H1 (cell line): ENCODE measurements around the gene MID1. TPM values are rescaled to one million over a fixed set of nuclear protein-coding genes. Genes with fewer than 3 reads are reported as not detected.

ENCODE experiments used
- CTCF ChIA-PET: fragments of 300-600 bp; sonication (Branson Sonifier 250); formaldehyde crosslinking; loops from one replicate; lab custom pipeline; 2021; ENCODE audit not compliant: partially characterized antibody; lab: Charles Lee
- POLR2A ChIA-PET: fragments of 300-600 bp; sonication (Branson Sonifier 250); formaldehyde crosslinking; loops from one replicate; lab custom pipeline; 2021; ENCODE audit warnings: inconsistent platforms; ENCODE audit not compliant: partially characterized antibody; lab: Charles Lee
- DNase-seq, 2 experiments: peaks; one replicate each; pipeline versions ENCODE4 v3.0.0 to v3.0.0-alpha.2; 2010 to 2022; ENCODE audit warnings: low spot score in 2 of 2, low read depth in 1 of 2, mixed read lengths in 1 of 2
- FAIRE-seq: peaks from 2 replicates; lab custom pipeline; 2011; peaks lifted over from hg19 to GRCh38; lab: Jason Lieb, UNC
- H2AFZ ChIP-seq: 2 replicates; pipeline ENCODE4 v1.8.1; 2012; ENCODE audit warnings: low read length, inconsistent platforms
- H2AK5ac ChIP-seq: 2 replicates; pipeline ENCODE4 v1.6.1; 2013; ENCODE audit warnings: low read depth, low read length
- H2BK120ac ChIP-seq: replicated peaks from 2 replicates; pipeline ENCODE3; 2013; ENCODE audit warnings: low read depth, low read length, inconsistent platforms
- H2BK12ac ChIP-seq: 2 replicates; pipeline ENCODE4 v1.6.1; 2013; ENCODE audit warnings: low read depth, low read length
- H2BK15ac ChIP-seq: 2 replicates; pipeline ENCODE4 v1.6.1; 2013; ENCODE audit warnings: low read length
- H2BK20ac ChIP-seq: 2 replicates; pipeline ENCODE4 v1.6.1; 2013; ENCODE audit warnings: low read length
- H2BK5ac ChIP-seq: 2 replicates; pipeline ENCODE4 v1.6.1; 2013; ENCODE audit warnings: low read depth, low read length
- H3K14ac ChIP-seq: 2 replicates; pipeline ENCODE4 v1.6.1; 2013; ENCODE audit warnings: inconsistent platforms; ENCODE audit not compliant: insufficient read length
- H3K18ac ChIP-seq: 2 replicates; pipeline ENCODE4 v1.6.1; 2013; ENCODE audit warnings: low read length; ENCODE audit errors: extremely low read depth
- H3K23ac ChIP-seq: 2 replicates; pipeline ENCODE4 v1.6.1; 2013; ENCODE audit warnings: inconsistent platforms; ENCODE audit not compliant: insufficient read length
- H3K23me2 ChIP-seq: 2 replicates; pipeline ENCODE4 v1.6.1; 2013; ENCODE audit warnings: low read depth, low read length
- H3K27ac ChIP-seq: 2 replicates; pipeline ENCODE4 v1.6.1; 2011; ENCODE audit warnings: low read depth, low read length, inconsistent platforms
- H3K27me3 ChIP-seq, 4 experiments: replicated peaks in 1 of 4; 1 replicate in 1 of 4; 2 replicates in 3 of 4; pipeline versions ENCODE4 v1.6.1 to v1.8.1; 2011 to 2013; ENCODE audit warnings: low read length in 3 of 4, mild to moderate bottlenecking in 3 of 4, inconsistent platforms in 2 of 4, mixed read lengths in 2 of 4, moderate library complexity in 1 of 4; ENCODE audit not compliant: control insufficient read depth in 3 of 4, insufficient read depth in 3 of 4; ENCODE audit errors: extremely low read depth in 1 of 4
- H3K36me3 ChIP-seq, 4 experiments: 2 replicates each; pipeline versions ENCODE4 v1.6.1 to v1.8.1; 2011 to 2013; ENCODE audit warnings: mild to moderate bottlenecking in 4 of 4, low read length in 3 of 4, moderate library complexity in 2 of 4, control low read depth in 1 of 4, inconsistent platforms in 1 of 4; ENCODE audit not compliant: insufficient read depth in 4 of 4, control insufficient read depth in 2 of 4
- H3K4ac ChIP-seq: replicated peaks from 2 replicates; pipeline ENCODE3; 2013; ENCODE audit warnings: low read length, low read depth, mixed read lengths, inconsistent platforms; ENCODE audit not compliant: insufficient read length
- H3K4me1 ChIP-seq, 4 experiments: replicated peaks in 1 of 4; 1 replicate in 1 of 4; 2 replicates in 3 of 4; pipeline versions ENCODE4 v1.6.1 to v1.8.1; 2011 to 2013; ENCODE audit warnings: low read length in 3 of 4, inconsistent platforms in 2 of 4, mixed read lengths in 1 of 4; ENCODE audit not compliant: insufficient read depth in 4 of 4, control insufficient read depth in 3 of 4
- H3K4me2 ChIP-seq, 2 experiments: 2 replicates each; pipeline versions ENCODE4 v1.6.1 to v1.8.1; 2011 to 2013; ENCODE audit warnings: low read depth in 2 of 2, low read length in 2 of 2, control low read depth in 1 of 2, inconsistent platforms in 1 of 2, mild to moderate bottlenecking in 1 of 2; ENCODE audit not compliant: insufficient read depth in 1 of 2
- H3K4me3 ChIP-seq, 4 experiments: fragments of 200-600, 300-600 bp in 1 of 4; sonication (generic), shearing (Covaris generic), sonication (Bioruptor Twin) in 1 of 4; 2 replicates each; pipeline versions ENCODE4 v1.5.1 to v1.8.1; 2011 to 2016; ENCODE audit warnings: low read length in 4 of 4, low read depth in 3 of 4, control low read depth in 2 of 4, inconsistent platforms in 2 of 4, mild to moderate bottlenecking in 2 of 4, mixed read lengths in 1 of 4, moderate library complexity in 1 of 4; ENCODE audit not compliant: insufficient read depth in 2 of 4; ENCODE audit errors: extremely low read depth in 1 of 4
- H3K56ac ChIP-seq: replicated peaks from 2 replicates; pipeline ENCODE3; 2013; ENCODE audit warnings: low read depth, mild to moderate bottlenecking, mixed read lengths, low read length, inconsistent platforms; ENCODE audit not compliant: insufficient read length
- H3K79me1 ChIP-seq: 2 replicates; pipeline ENCODE4 v1.6.1; 2013; ENCODE audit warnings: low read depth, low read length, control low read depth
- H3K79me2 ChIP-seq, 2 experiments: 2 replicates each; pipeline versions ENCODE4 v1.6.1 to v1.8.1; 2012 to 2013; ENCODE audit warnings: low read length in 2 of 2, mild to moderate bottlenecking in 2 of 2, inconsistent platforms in 1 of 2; ENCODE audit not compliant: insufficient read depth in 2 of 2, control insufficient read depth in 1 of 2
- H3K9ac ChIP-seq, 4 experiments: replicated peaks in 1 of 4; 1 replicate in 1 of 4; 2 replicates in 3 of 4; pipeline versions ENCODE4 v1.6.1 to v1.8.1; 2011 to 2013; ENCODE audit warnings: low read depth in 3 of 4, low read length in 3 of 4, control low read depth in 2 of 4, mild to moderate bottlenecking in 2 of 4, moderate library complexity in 2 of 4, inconsistent platforms in 1 of 4; ENCODE audit errors: extremely low read depth in 1 of 4
- H3K9me3 ChIP-seq, 2 experiments: 2 replicates each; pipeline versions ENCODE4 v1.6.1 to v1.8.1; 2012 to 2013; ENCODE audit warnings: mild to moderate bottlenecking in 2 of 2, moderate library complexity in 2 of 2, control low read depth in 1 of 2, inconsistent platforms in 1 of 2, low read depth in 1 of 2, low read length in 1 of 2, mixed read lengths in 1 of 2; ENCODE audit not compliant: insufficient read depth in 2 of 2
- H4K20me1 ChIP-seq, 2 experiments: replicated peaks in 1 of 2; 2 replicates each; pipeline versions ENCODE3 to v1.8.1; 2011 to 2013; ENCODE audit warnings: inconsistent platforms in 2 of 2, low read length in 2 of 2, mild to moderate bottlenecking in 1 of 2; ENCODE audit not compliant: insufficient read depth in 2 of 2, control insufficient read depth in 1 of 2
- H4K5ac ChIP-seq: 2 replicates; pipeline ENCODE4 v1.6.1; 2013; ENCODE audit warnings: low read length, low read depth, mixed read lengths, inconsistent platforms; ENCODE audit not compliant: insufficient read length
- H4K8ac ChIP-seq: 2 replicates; pipeline ENCODE4 v1.8.0; 2013; ENCODE audit warnings: mild to moderate bottlenecking, moderate library complexity, low read length, inconsistent platforms; ENCODE audit not compliant: insufficient read depth; ENCODE audit errors: extremely low read depth
- H4K91ac ChIP-seq: replicated peaks from 2 replicates; pipeline ENCODE3; 2013; ENCODE audit warnings: low read length, mixed read lengths, inconsistent platforms; ENCODE audit not compliant: insufficient read length
- BCL11A ChIP-seq, 2 experiments: IDR thresholded peaks; one replicate each; pipeline ENCODE4 v1.6.1; 2011; ENCODE audit warnings: low read depth in 2 of 2, low read length in 2 of 2, mild to moderate bottlenecking in 2 of 2
- NANOG ChIP-seq: IDR thresholded peaks from 2 replicates; pipeline ENCODE4 v1.6.1; 2011; ENCODE audit warnings: low read length, low read depth, mild to moderate bottlenecking, inconsistent platforms; ENCODE audit not compliant: insufficient read depth, poor library complexity, severe bottlenecking
- WGBS, 2 experiments: shearing (Covaris generic) in 1 of 2; methylation state at CpG; one replicate each; pipeline versions ENCODE4 v1.1.6 to v1.1.7; 2013 to 2015; ENCODE audit warnings: low lambda C conversion rate in 2 of 2, mixed read lengths in 2 of 2, inconsistent platforms in 1 of 2, low coverage in 1 of 2, missing lambda C conversion rate in 1 of 2; ENCODE audit not compliant: insufficient replicate concordance in 2 of 2, insufficient coverage in 1 of 2, insufficient read length in 1 of 2; ENCODE audit errors: extremely low coverage in 1 of 2, missing lambda C conversion rate in 1 of 2; 5-methylcytosine and 5-hydroxymethylcytosine counted together
- polyA plus RNA-seq, 7 experiments: library from polyadenylated mRNA; depleted of rRNA in 3 of 7; stranded (reverse) in 5 of 7; unstranded in 2 of 7; fragments of >200 nt in 5 of 7; fragments of 200-250 nt in 2 of 7; gene quantifications; 1 replicate in 5 of 7; 2 replicates in 1 of 7; 4 replicates in 1 of 7; pipeline versions ENCODE4 v1.2.1 to v1.2.3, GENCODE V29; 2011 to 2013; ENCODE audit warnings: missing spikeins in 2 of 7, mixed read lengths in 2 of 7
- total RNA-seq: library from RNA; stranded (reverse); fragmentation: NEBNext Ultra II Directional; extraction: Animal tissue kit (Norgen Biotek cat#: 25700); gene quantifications from 2 replicates; pipeline ENCODE4 v1.2.1, GENCODE V29; 2021
- TF ChIP-seq, protein P1 (sequence below): IDR thresholded peaks from 2 replicates; pipeline ENCODE4 v1.6.1; 2011; ENCODE audit warnings: low read depth, mild to moderate bottlenecking, low read length; ENCODE audit not compliant: insufficient read depth

MID1 gene
- total and polyA plus RNA-seq, 2 of the 8 experiments (the other 6 are each of a cell fraction or from before 2014, with no cell fraction given), result 12.9 to 54.3 TPM

DNA sequence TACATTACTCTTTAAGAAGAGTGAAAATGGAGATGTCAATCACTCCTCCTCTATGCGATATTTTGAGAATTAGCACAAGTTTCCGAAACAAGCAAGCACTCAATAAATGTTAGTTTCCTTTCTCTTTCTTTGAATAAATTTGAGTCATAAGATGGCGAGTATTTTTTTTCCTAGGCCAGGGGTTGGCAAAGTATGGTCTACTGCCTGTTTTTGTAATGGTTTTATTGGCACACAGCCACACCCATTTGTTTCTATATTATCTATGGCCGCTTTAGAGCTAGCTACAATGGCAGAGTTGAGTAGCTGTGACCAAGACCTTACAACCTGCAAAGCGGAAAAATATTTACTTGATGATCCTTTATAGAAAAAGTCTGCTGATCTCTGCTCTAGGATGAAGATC is 139.5 kb downstream of the MID1 start:
- Histone ChIP-seq H4K5ac (no peak overlapping the region), H3K23ac (no peak overlapping the region), H3K23me2 (no peaks in the 10 kb centered on the region), H4K20me1 (no peaks in the 10 kb centered on the region), H4K91ac (no peak overlapping the region), H2AFZ (no peak overlapping the region), H3K18ac (no peak overlapping the region), H3K79me1 (no peaks in the 10 kb centered on the region), H4K8ac (no peak overlapping the region), H2BK20ac (no peak overlapping the region), H3K4me3 (no peak overlapping the region), H3K4me1 (peaks cover 0 to 2% (median 0%) of the 10 kb centered on the region in 4 experiments; a peak in 1 of 7 replicates), H3K27me3 (no peaks in the 10 kb centered on the region), H3K4ac (no peak overlapping the region), H3K9me3 (no peaks in the 10 kb centered on the region), H3K14ac (no peak overlapping the region), H2BK15ac (no peak overlapping the region), H3K36me3 (peaks cover 0 to 11% (median 2%) of the 10 kb centered on the region in 4 experiments; a peak in 3 of 8 replicates), H2BK120ac (no peak overlapping the region), H3K56ac (no peak overlapping the region)
- no peak for FAIRE-seq
- WGBS, 2 experiments, result 92% methylated on average over 5 of the region's 5 CpGs; no CpG with 5 or more reads in 1 of the 2 experiments
- CTCF ChIA-PET, result no interaction called here
- TF ChIP-seq BCL11A (IDR thresholded peaks at IDR 0.05; ENCODE audit: low read depth in 2 of 2, low read length in 2 of 2), result no peak
- TF ChIP-seq NANOG, result no peak
- TF ChIP-seq, protein P1, sequence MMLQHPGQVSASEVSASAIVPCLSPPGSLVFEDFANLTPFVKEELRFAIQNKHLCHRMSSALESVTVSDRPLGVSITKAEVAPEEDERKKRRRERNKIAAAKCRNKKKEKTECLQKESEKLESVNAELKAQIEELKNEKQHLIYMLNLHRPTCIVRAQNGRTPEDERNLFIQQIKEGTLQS, result no peak
- TF ChIP-seq, all 59 proteins: peak for 0
- no peak overlapping the region for H2BK12ac ChIP-seq
- H3K27ac ChIP-seq, result no peak overlapping the region
- no peak overlapping the region for H2AK5ac ChIP-seq
- POLR2A ChIA-PET, result no interaction called here
- no peak for DNase-seq
- H2BK5ac ChIP-seq, result no peak overlapping the region
- no peak overlapping the region for H3K9ac ChIP-seq
- no peak overlapping the region for H3K4me2 ChIP-seq
- no peaks in the 10 kb centered on the region for H3K79me2 ChIP-seq
